Transverse colon (tissue), 4 donors: ENCODE measurements around the gene OR2A1.
"Not testable (repeated sequence)": the region's sequence is repeated elsewhere in the genome, so short reads cannot be mapped to it uniquely, and the experiment has no call there.

Experiments used
- CTCF ChIP-seq, 5 experiments: fragments of 200-600 bp in 3 of 5; fragments of 450-650 bp in 2 of 5; sonication (generic) in 3 of 5; IDR thresholded peaks; 1 replicate in 2 of 5; 2 replicates in 3 of 5; pipeline ENCODE4 v1.5.1; 2016 to 2017; ENCODE audit warnings: antibody characterized with exemption in 5 of 5, inconsistent platforms in 3 of 5, mild to moderate bottlenecking in 2 of 5, moderate library complexity in 1 of 5
- EP300 ChIP-seq: sonication (generic); formaldehyde crosslinking; IDR thresholded peaks from one replicate; pipeline ENCODE4 v1.6.1; 2017; ENCODE audit warnings: antibody characterized with exemption, low read depth
- POLR2A ChIP-seq: fragments of 450-650 bp; IDR thresholded peaks from one replicate; pipeline ENCODE4 v1.6.1; 2016; ENCODE audit warnings: antibody characterized with exemption, mild to moderate bottlenecking, moderate library complexity
- POLR2AphosphoS5 ChIP-seq, 3 donors: sonication (generic); formaldehyde crosslinking; IDR thresholded peaks; one replicate each; pipeline ENCODE4 v1.6.1; 2016; ENCODE audit warnings: antibody characterized with exemption in 3 of 3

GRCh38 chr7:144287171-144287784 lies 24.9 kb upstream of the OR2A1 start:
- not testable (repeated sequence) for TF ChIP-seq CTCF (IDR thresholded peaks at IDR 0.05); POLR2A; EP300; POLR2AphosphoS5 (IDR thresholded peaks at IDR 0.05)
